HEK293 (cell line): ENCODE data around the gene MRNIP.

Experiments used
- BCL11A ChIP-seq: fragments of 450-650 bp; formaldehyde crosslinking; IDR thresholded peaks from 2 replicates; pipeline ENCODE4 v1.5.1; 2016; ENCODE audit warnings: low read depth, missing biosample characterization, missing genetic modification characterization
- GLIS1 ChIP-seq: fragments of 450-650 bp; formaldehyde crosslinking; IDR thresholded peaks from 2 replicates; pipeline ENCODE4 v1.5.1; 2016; ENCODE audit warnings: missing biosample characterization, missing genetic modification characterization
- HOXA7 ChIP-seq: sonication (generic); formaldehyde crosslinking; IDR thresholded peaks from 2 replicates; pipeline ENCODE4 v1.8.1; 2022; ENCODE audit warnings: missing genetic modification reagents, borderline replicate concordance
- MEIS1 ChIP-seq: sonication (generic); formaldehyde crosslinking; IDR thresholded peaks from 2 replicates; pipeline ENCODE4 v1.8.1; 2022; ENCODE audit warnings: missing genetic modification reagents, mild to moderate bottlenecking, borderline replicate concordance
- MZF1 ChIP-seq: fragments of 450-650 bp; formaldehyde crosslinking; IDR thresholded peaks from 2 replicates; pipeline ENCODE4 v1.5.1; 2017; ENCODE audit warnings: missing biosample characterization, missing genetic modification characterization, borderline replicate concordance
- OSR2 ChIP-seq: fragments of 450-650 bp; formaldehyde crosslinking; IDR thresholded peaks from 2 replicates; pipeline ENCODE4 v1.5.1; 2016; ENCODE audit warnings: missing biosample characterization, missing genetic modification characterization
- OVOL3 ChIP-seq: fragments of 450-650 bp; formaldehyde crosslinking; IDR thresholded peaks from 2 replicates; pipeline ENCODE4 v1.5.1; 2016; ENCODE audit warnings: missing biosample characterization, missing genetic modification characterization
- PBX3 ChIP-seq: sonication (generic); formaldehyde crosslinking; IDR thresholded peaks from 2 replicates; pipeline ENCODE4 v1.8.1; 2022; ENCODE audit warnings: mild to moderate bottlenecking, moderate library complexity, missing genetic modification reagents
- PRDM4 ChIP-seq: fragments of 450-650 bp; formaldehyde crosslinking; IDR thresholded peaks from 2 replicates; pipeline ENCODE4 v1.5.1; 2017; ENCODE audit warnings: missing biosample characterization, missing genetic modification characterization
- PRDM6 ChIP-seq: fragments of 450-650 bp; formaldehyde crosslinking; IDR thresholded peaks from 2 replicates; pipeline ENCODE4 v1.5.1; 2017; ENCODE audit warnings: missing biosample characterization, missing genetic modification characterization
- SCRT1 ChIP-seq: fragments of 450-650 bp; formaldehyde crosslinking; IDR thresholded peaks from 2 replicates; pipeline ENCODE4 v1.5.1; 2016; ENCODE audit warnings: missing biosample characterization, missing genetic modification characterization, borderline replicate concordance
- ZBTB17 ChIP-seq: fragments of 450-650 bp; formaldehyde crosslinking; IDR thresholded peaks from 2 replicates; pipeline ENCODE4 v1.5.1; 2016; ENCODE audit warnings: missing biosample characterization, missing genetic modification characterization
- ZBTB20 ChIP-seq: fragments of 450-650 bp; formaldehyde crosslinking; IDR thresholded peaks from 2 replicates; pipeline ENCODE4 v1.5.1; 2016; ENCODE audit warnings: missing biosample characterization, missing genetic modification characterization
- ZBTB8A ChIP-seq: fragments of 450-650 bp; formaldehyde crosslinking; IDR thresholded peaks from 2 replicates; pipeline ENCODE4 v1.5.1; 2016; ENCODE audit warnings: missing biosample characterization, missing genetic modification characterization
- ZNF112 ChIP-seq: fragments of 450-650 bp; formaldehyde crosslinking; IDR thresholded peaks from 2 replicates; pipeline ENCODE4 v1.5.0; 2017; ENCODE audit warnings: missing biosample characterization, missing genetic modification characterization
- ZNF140 ChIP-seq: fragments of 450-650 bp; formaldehyde crosslinking; IDR thresholded peaks from 2 replicates; pipeline ENCODE4 v1.5.1; 2016; ENCODE audit warnings: missing biosample characterization, missing genetic modification characterization
- ZNF175 ChIP-seq: fragments of 450-650 bp; formaldehyde crosslinking; IDR thresholded peaks from 2 replicates; pipeline ENCODE4 v1.5.1; 2016; ENCODE audit warnings: missing biosample characterization, missing genetic modification characterization
- ZNF184 ChIP-seq: fragments of 450-650 bp; IDR thresholded peaks from 2 replicates; pipeline ENCODE4 v1.5.1; 2018; ENCODE audit warnings: missing biosample characterization, mild to moderate bottlenecking, missing genetic modification characterization
- ZNF19 ChIP-seq: fragments of 450-650 bp; formaldehyde crosslinking; IDR thresholded peaks from 2 replicates; pipeline ENCODE4; 2016; ENCODE audit warnings: missing biosample characterization, missing genetic modification characterization, low read depth
- ZNF24 ChIP-seq: fragments of 450-650 bp; formaldehyde crosslinking; IDR thresholded peaks from 2 replicates; pipeline ENCODE4 v1.5.1; 2016; ENCODE audit warnings: missing biosample characterization, missing genetic modification characterization
- ZNF302 ChIP-seq: fragments of 450-650 bp; formaldehyde crosslinking; IDR thresholded peaks from 2 replicates; pipeline ENCODE4 v1.5.1; 2016; ENCODE audit warnings: missing biosample characterization, missing genetic modification characterization, low read depth
- ZNF354C ChIP-seq: fragments of 450-650 bp; formaldehyde crosslinking; IDR thresholded peaks from 2 replicates; pipeline ENCODE4 v1.5.1; 2016; ENCODE audit warnings: missing biosample characterization, missing genetic modification characterization, low read depth, borderline replicate concordance
- ZNF37A ChIP-seq: fragments of 450-650 bp; IDR thresholded peaks from 2 replicates; pipeline ENCODE4 v1.5.1; 2018; ENCODE audit warnings: missing biosample characterization, missing genetic modification characterization
- ZNF433 ChIP-seq: fragments of 450-650 bp; formaldehyde crosslinking; IDR thresholded peaks from 2 replicates; pipeline ENCODE4 v1.5.1; 2016; ENCODE audit warnings: missing biosample characterization, missing genetic modification characterization, low read depth
- ZNF521 ChIP-seq: fragments of 450-650 bp; formaldehyde crosslinking; IDR thresholded peaks from 2 replicates; pipeline ENCODE4 v1.5.1; 2017; ENCODE audit warnings: missing biosample characterization, mild to moderate bottlenecking, missing genetic modification characterization
- ZNF529 ChIP-seq: fragments of 450-650 bp; formaldehyde crosslinking; IDR thresholded peaks from 2 replicates; pipeline ENCODE4 v1.5.1; 2017; ENCODE audit warnings: missing genetic modification characterization, missing biosample characterization; ENCODE audit not compliant: insufficient replicate concordance
- ZNF530 ChIP-seq: fragments of 450-650 bp; formaldehyde crosslinking; IDR thresholded peaks from 2 replicates; pipeline ENCODE4 v1.5.1; 2016; ENCODE audit warnings: low read depth, missing biosample characterization, missing genetic modification characterization
- ZNF596 ChIP-seq: fragments of 450-650 bp; IDR thresholded peaks from 2 replicates; pipeline ENCODE4 v1.5.0; 2018; ENCODE audit warnings: missing biosample characterization, mild to moderate bottlenecking, missing genetic modification characterization, moderate library complexity
- ZNF600 ChIP-seq: fragments of 450-650 bp; formaldehyde crosslinking; IDR thresholded peaks from 2 replicates; pipeline ENCODE4 v1.5.1; 2016; ENCODE audit warnings: missing biosample characterization, missing genetic modification characterization
- ZNF610 ChIP-seq: fragments of 450-650 bp; formaldehyde crosslinking; IDR thresholded peaks from 2 replicates; pipeline ENCODE4 v1.5.1; 2016; ENCODE audit warnings: missing biosample characterization, missing genetic modification characterization, borderline replicate concordance
- ZNF654 ChIP-seq: fragments of 450-650 bp; formaldehyde crosslinking; IDR thresholded peaks from 2 replicates; pipeline ENCODE4 v1.5.1; 2016; ENCODE audit warnings: low read depth, missing biosample characterization, missing genetic modification characterization
- ZNF830 ChIP-seq: fragments of 450-650 bp; IDR thresholded peaks from 2 replicates; pipeline ENCODE4 v1.5.0; 2018; ENCODE audit warnings: missing biosample characterization, missing genetic modification characterization, low read depth, mild to moderate bottlenecking, moderate library complexity
- ZSCAN5A ChIP-seq: fragments of 450-650 bp; formaldehyde crosslinking; IDR thresholded peaks from 2 replicates; pipeline ENCODE4 v1.5.1; 2016; ENCODE audit warnings: missing biosample characterization, missing genetic modification characterization
- ZXDB ChIP-seq: fragments of 450-650 bp; formaldehyde crosslinking; IDR thresholded peaks from 2 replicates; pipeline ENCODE4 v1.5.1; 2016; ENCODE audit warnings: missing biosample characterization, missing genetic modification characterization

The MRNIP gene

GRCh38 chr5:179858586-179859427 is at the start of gene MRNIP (continued):
- no peak for TF ChIP-seq ZNF433 (tag by site-specific recombination)
- no peak for TF ChIP-seq ZNF596 (tag by site-specific recombination)
- peak; percentile 90 for TF ChIP-seq ZBTB20 (tag by site-specific recombination)
- TF ChIP-seq ZNF521 (tag by site-specific recombination), result no peak
- no peak for TF ChIP-seq GLIS1 (tag by site-specific recombination)
- TF ChIP-seq ZNF354C (tag by site-specific recombination), result no peak
- no peak for TF ChIP-seq PRDM6 (tag by site-specific recombination)
- TF ChIP-seq ZNF830 (tag by site-specific recombination), result no peak
- peak; percentile 88 for TF ChIP-seq ZNF600 (tag by site-specific recombination)
- TF ChIP-seq MZF1 (tag by site-specific recombination), result no peak
- peak; percentile 95 for TF ChIP-seq ZBTB8A (tag by site-specific recombination)
- no peak for TF ChIP-seq ZNF37A (tag by site-specific recombination)
- TF ChIP-seq MEIS1, result no peak
- TF ChIP-seq ZNF19 (tag by site-specific recombination), result no peak
- no peak for TF ChIP-seq ZNF654 (tag by site-specific recombination)
- no peak for TF ChIP-seq ZNF529 (tag by site-specific recombination)
- TF ChIP-seq ZNF140, result no peak
- TF ChIP-seq BCL11A (tag by site-specific recombination), result peak; percentile 94
- TF ChIP-seq ZNF175 (tag by site-specific recombination), result no peak
- peak; percentile 56; the same call in 1 of the 2 replicates for TF ChIP-seq ZNF24
- TF ChIP-seq OVOL3 (tag by site-specific recombination), result 0 out of 2 replicates have a peak, but pooled peaks have one; percentile 63
- TF ChIP-seq PRDM4, result no peak
- peak; percentile 93 for TF ChIP-seq ZBTB17 (tag by site-specific recombination)
- TF ChIP-seq PBX3 (CRISPR knock-in tag), result peak; percentile 84; the same call in 1 of the 2 replicates
- no peak for TF ChIP-seq ZNF302 (tag by site-specific recombination)
- no peak for TF ChIP-seq ZNF184 (tag by site-specific recombination)
- TF ChIP-seq HOXA7 (CRISPR knock-in tag), result no peak
- peak; percentile 6; the same call in 1 of the 2 replicates for TF ChIP-seq OSR2 (tag by site-specific recombination)
- peak; percentile 79 for TF ChIP-seq ZNF610 (tag by site-specific recombination)
- no peak for TF ChIP-seq ZNF530
- TF ChIP-seq SCRT1 (tag by site-specific recombination), result no peak
- TF ChIP-seq ZSCAN5A, result no peak
- peak; percentile 87 for TF ChIP-seq ZXDB (tag by site-specific recombination)
- no peak for TF ChIP-seq ZNF112
